ENCODE results near the gene CDK15.

DNA sequence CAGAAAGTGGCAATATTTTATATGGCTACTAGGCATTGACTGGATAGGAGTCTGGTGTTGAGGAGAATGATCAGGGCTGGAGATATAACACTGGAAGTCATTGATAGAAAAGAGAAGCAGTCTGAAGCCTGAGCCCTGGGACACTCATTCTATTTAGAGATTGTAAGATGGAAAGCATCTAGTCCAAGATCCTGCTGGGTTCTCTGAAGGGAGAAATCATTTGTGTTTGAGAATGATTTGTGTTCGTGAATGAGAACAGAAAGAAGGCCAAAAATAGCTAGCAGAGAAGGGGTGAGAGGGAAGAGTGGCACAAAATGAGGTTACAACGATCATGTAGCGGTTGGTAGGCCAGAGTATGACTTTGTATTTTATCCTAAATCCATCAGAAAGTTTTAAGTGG, 18.0 kb upstream of the CDK15 start:
- no peak for TF ChIP-seq POLR2A (IDR thresholded peaks at IDR 0.05)
- TF ChIP-seq, protein P1, sequence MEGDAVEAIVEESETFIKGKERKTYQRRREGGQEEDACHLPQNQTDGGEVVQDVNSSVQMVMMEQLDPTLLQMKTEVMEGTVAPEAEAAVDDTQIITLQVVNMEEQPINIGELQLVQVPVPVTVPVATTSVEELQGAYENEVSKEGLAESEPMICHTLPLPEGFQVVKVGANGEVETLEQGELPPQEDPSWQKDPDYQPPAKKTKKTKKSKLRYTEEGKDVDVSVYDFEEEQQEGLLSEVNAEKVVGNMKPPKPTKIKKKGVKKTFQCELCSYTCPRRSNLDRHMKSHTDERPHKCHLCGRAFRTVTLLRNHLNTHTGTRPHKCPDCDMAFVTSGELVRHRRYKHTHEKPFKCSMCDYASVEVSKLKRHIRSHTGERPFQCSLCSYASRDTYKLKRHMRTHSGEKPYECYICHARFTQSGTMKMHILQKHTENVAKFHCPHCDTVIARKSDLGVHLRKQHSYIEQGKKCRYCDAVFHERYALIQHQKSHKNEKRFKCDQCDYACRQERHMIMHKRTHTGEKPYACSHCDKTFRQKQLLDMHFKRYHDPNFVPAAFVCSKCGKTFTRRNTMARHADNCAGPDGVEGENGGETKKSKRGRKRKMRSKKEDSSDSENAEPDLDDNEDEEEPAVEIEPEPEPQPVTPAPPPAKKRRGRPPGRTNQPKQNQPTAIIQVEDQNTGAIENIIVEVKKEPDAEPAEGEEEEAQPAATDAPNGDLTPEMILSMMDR (IDR thresholded peaks at IDR 0.05), result no peak

All from prostate gland (tissue), 2 donors.